IPS-18c (cell line): ENCODE measurements around the gene NPY2R.

Experiments
- H3K4me3 ChIP-seq: 2 replicates; pipeline ENCODE4 v1.7.0; 2013; ENCODE audit warnings: low read depth, mild to moderate bottlenecking, low read length, moderate library complexity; ENCODE audit not compliant: insufficient read depth
- H3K9me3 ChIP-seq: one replicate; pipeline ENCODE4 v1.6.1; 2013; ENCODE audit warnings: mild to moderate bottlenecking, low read length, moderate library complexity; ENCODE audit not compliant: control insufficient read depth, insufficient read depth

The NPY2R gene

GRCh38 chr4:155208258-155209054 lies at the start of gene NPY2R:
Gene NPY2R (plus strand): TSS chr4:155208636. CDS start chr4:155213940, 5,304 bp downstream.
- Histone ChIP-seq H3K4me3 (peak within 1 kb of the TSS; percentile 72), H3K9me3 (no peaks in the 10 kb centered on the region)

DNA sequence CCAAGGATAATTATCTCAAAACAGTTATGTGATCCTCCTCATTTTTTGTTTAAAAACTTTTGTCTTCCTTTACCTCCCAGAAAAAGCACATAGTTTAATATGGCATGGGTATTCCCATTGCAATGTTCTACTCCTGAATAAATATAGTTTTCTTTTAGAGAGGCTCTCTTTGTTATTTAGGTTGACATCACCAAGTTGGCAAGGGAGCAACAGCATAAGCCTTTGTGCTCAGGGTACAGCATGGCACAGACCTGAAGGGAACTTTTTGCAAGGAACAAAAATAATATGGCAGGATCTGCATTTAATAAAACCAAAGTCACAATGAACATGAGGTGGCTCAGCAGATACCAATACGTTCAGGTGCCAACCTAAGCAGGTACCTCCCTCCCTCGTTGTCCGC lies 47.1 kb upstream of the NPY2R start:
- Histone ChIP-seq H3K9me3 (no peaks in the 10 kb centered on the region), H3K4me3 (no peak overlapping the region)

- Histone ChIP-seq H3K9me3 (no peaks in the 10 kb centered on the region), H3K4me3 (no peak overlapping the region)
Measured at GRCh38 chr4:155164718-155165117, 43.7 kb upstream of the NPY2R start.

DNA sequence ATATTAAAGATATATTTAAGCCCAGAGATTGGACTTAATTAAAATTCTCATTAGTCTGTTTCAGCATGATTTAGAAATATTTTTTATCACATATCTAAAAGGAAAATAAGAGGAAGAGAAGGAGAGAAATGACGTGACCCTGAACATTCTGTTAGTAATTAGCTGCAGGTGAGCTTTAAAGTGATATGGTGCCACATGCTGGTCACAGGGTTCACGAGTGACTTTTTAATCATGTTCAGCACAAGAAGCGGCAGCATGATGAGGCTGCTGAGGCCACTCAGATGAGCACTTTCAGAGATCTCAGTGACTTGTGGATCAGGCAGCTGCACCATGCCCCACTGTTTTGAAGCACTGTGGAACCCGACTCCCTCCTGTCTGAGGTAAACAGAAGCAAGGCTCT lies 37.9 kb upstream of the NPY2R start:
- H3K9me3 ChIP-seq, result no peaks in the 10 kb centered on the region
- H3K4me3 ChIP-seq, result no peak overlapping the region

DNA sequence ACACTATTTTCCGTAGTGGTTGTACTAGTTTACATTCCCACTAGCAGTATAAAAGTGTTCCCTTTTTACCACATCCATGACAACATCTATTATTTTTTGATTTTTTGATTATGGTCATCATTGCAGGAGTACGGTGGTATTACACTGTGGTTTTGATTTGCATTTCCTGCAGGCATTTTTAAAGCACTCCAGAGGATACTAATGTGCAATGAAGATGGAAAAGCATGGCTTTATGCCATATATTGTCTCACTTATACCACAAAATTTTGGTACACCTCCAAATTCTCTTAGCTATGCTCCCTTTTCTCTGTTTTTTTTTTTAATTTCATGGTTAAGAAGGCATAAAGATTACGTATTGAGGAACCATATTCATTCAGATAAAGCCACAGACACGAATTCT lies 35.1 kb upstream of the NPY2R start:
- Histone ChIP-seq H3K4me3 (no peak overlapping the region), H3K9me3 (no peaks in the 10 kb centered on the region)

DNA sequence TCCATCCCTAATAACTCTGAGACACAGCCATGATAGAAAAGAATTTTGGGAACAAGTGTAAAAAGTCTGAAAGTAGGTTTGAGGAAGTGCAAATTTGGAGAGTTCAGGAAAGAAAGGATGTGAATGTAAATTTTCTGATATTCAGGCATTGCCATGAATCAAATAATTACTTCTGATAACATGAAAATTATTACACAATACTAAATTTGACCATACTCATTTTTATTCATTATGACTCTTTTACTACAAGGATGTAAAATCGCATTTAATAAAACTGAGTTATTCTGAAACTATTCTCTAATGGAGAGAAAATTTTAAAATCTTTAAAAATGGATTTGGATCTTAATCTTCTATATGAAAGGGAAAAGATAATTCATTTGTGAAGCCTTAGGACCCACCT lies 33.8 kb upstream of the NPY2R start:
- H3K4me3 ChIP-seq, result no peak overlapping the region
- no peaks in the 10 kb centered on the region for H3K9me3 ChIP-seq

GRCh38 chr4:155179216-155179615 lies 29.2 kb upstream of the NPY2R start:
- no peak overlapping the region for H3K4me3 ChIP-seq
- H3K9me3 ChIP-seq, result no peaks in the 10 kb centered on the region

DNA sequence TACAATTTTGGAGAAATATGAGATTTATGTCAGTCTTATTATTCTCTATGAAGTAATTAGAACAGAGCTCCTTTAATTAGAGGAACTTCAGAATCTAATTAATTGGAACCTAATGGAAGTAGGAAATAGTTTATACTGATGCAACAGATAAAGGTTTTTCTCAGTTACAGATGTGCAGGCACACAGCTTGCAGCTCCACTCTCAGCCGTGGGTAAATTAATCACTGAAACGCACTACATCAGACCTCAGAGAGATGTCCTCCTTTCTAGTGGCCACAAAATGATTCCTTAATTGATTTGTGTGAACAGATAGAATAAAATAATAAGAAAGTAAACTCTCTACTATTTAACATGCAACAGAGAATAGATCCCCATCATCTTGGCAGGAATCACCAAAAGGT lies 21.5 kb upstream of the NPY2R start:
- no peaks in the 10 kb centered on the region for H3K9me3 ChIP-seq
- H3K4me3 ChIP-seq, result no peak overlapping the region

DNA sequence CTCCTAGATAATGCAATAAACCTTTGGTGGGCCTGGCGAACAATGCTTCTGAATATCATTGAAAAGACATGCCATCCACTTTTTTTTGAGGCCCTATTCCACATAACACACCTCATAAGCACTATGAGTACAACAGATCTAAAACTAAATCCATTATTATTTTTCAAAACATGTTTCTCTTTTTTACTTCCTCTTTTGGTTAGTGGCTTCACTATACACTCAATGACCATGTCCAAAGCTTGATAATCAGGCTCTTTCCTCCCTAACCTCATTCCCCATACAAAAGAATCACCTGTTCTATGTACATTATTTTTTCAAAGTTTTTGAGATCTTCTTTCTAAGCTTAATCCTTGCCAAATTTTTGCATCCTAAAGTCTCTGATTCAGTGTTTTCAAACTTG lies 20.4 kb upstream of the NPY2R start:
- no peak overlapping the region for H3K4me3 ChIP-seq

DNA sequence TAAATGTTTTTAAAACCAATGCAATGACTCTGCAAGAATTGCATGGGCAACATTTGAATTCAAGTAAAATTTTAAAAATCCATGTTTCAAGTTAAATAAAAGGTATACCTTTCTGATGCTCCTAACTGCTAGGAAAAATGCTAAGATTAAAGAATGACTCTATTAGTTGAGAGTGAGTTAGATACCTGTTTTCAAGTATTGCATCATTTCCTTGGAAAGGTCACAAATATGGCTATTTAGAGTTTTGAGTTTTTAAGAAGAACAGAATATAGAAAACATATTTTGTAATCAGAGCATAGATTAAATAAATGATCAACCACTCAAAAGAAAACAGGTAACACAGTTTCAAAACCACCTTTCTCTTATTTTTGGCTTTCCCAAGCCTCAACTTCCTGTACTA lies 18.3 kb upstream of the NPY2R start:
- H3K9me3 ChIP-seq, result no peaks in the 10 kb centered on the region
- no peak overlapping the region for H3K4me3 ChIP-seq

More for the DNA sequence above, 20.4 kb upstream of the NPY2R start:
- no peaks in the 10 kb centered on the region for H3K9me3 ChIP-seq

- Histone ChIP-seq H3K4me3 (no peak overlapping the region), H3K9me3 (no peaks in the 10 kb centered on the region)
Measured at GRCh38 chr4:155197757-155198156, 10.7 kb upstream of the NPY2R start.

DNA sequence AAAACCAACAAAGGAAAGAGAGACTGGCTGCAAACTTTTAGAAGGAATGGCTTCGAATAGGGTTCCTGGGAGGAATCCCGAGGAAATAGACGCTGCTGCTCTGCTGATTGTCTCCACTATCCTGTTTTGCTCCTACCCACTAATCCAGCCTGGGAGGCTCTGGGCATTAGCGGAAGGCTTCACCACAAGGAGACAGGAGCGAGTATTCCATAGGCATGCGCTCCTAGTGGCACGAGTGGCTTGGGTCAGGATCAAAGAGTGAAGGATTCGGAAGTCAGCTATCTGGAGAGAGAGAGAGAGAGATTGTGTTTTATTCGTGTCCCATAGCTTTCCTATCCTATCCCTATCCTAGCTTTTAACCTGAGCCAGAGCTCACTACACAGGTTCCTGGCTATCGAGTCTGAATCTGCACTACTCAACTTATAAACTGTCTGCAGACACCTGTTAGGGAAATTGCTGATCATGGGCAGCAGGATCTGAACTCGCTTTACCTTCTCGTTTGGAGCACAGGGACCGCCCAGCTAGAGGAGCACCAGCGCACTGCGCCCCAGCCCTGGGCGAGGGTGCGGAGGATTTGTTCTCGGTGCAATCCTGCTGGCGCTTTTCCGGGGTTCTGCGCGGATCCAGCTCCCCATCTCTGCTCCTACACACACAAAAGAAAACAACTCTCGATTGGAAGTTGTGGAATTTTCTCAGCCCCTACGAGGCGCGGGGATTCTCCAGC lies 740 bp upstream of the NPY2R start:
- Histone ChIP-seq H3K9me3 (no peaks in the 10 kb centered on the region), H3K4me3 (peak overlapping the region; percentile 72)

DNA sequence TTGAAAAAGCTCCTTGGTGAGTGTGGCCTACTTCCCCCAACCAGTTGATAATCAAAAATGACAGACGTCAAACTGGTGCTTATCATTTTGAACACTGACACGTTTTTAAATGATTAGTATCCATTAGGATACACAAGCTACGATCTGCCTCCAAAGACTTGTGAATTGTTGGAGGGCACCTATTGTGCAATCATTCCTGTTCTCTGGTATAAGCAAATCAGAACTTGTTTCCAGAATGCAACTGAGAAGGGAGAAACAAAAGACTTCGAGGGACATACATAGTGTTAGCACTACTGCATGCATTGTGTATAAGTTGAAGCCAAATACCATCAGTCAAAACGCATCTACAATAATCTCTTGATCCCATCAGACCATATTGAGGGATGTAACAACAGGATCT lies 11.6 kb downstream of the NPY2R start:
- no peak overlapping the region for H3K4me3 ChIP-seq
- H3K9me3 ChIP-seq, result no peaks in the 10 kb centered on the region

- H3K9me3 ChIP-seq, result no peaks in the 10 kb centered on the region
Measured at GRCh38 chr4:155227131-155227530, 18.7 kb downstream of the NPY2R start.

DNA sequence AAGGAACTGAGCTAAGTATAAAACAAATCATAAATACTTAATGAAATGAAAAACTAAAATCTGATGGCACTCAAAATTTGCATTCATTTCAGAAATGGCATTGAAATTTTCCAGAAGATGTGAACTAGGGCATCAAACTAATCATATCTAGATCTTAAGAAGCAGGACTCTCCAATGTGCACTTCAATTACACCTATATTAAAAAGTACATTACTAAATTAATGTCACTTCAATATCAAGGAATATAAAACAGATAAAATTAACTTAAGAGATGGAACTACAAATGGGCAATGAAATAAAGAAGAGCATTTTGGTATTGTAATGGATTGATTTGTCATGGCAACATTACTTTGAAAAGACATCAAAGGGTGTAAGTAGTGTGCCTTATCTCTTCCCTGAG lies 20.3 kb downstream of the NPY2R start:
- no peak overlapping the region for H3K4me3 ChIP-seq

More at GRCh38 chr4:155227131-155227530, 18.7 kb downstream of the NPY2R start:
- no peak overlapping the region for H3K4me3 ChIP-seq

GRCh38 chr4:155232432-155232831 lies 24.0 kb downstream of the NPY2R start:
- Histone ChIP-seq H3K4me3 (no peak overlapping the region), H3K9me3 (no peaks in the 10 kb centered on the region)

More for the DNA sequence above, 20.3 kb downstream of the NPY2R start:
- H3K9me3 ChIP-seq, result no peaks in the 10 kb centered on the region

GRCh38 chr4:155234206-155234605 lies 25.8 kb downstream of the NPY2R start:
- no peaks in the 10 kb centered on the region for H3K9me3 ChIP-seq
- H3K4me3 ChIP-seq, result no peak overlapping the region

DNA sequence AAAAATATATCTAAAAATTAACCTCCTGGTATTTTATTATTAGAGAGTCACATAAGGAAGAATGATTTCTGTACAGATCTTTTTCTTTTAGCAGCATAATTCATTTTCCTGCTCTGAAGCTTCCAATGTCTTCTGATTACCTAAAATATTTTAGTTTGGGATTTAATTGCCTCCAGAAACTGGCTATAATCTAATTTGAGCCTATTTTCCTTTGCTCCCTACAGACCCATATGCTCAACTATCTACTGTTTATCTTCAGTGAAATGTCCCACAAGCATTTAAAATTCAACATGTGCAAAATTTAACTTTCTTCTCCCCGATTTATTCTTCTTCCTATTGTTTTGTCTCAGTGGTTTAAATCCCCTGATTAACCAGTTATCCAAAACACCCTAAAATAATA lies 29.1 kb downstream of the NPY2R start:
- Histone ChIP-seq H3K4me3 (no peak overlapping the region), H3K9me3 (no peaks in the 10 kb centered on the region)
